T follicular helper cell (primary cell): ENCODE results near the gene WDR6.
A peak's percentile ranks its signal among the peaks of the same experiment; 100 is the strongest.

Experiments
- DNase-seq: peaks from one replicate; pipeline ENCODE4 v3.0.0-alpha.2; 2020; ENCODE audit warnings: low read depth
- total RNA-seq, 2 experiments: gene quantifications; one replicate each; lab custom pipeline; 2026; lab: John Stamatoyannopoulos, UW

Gene WDR6
- 193 to 348 reads per million in 2 experiments for total RNA-seq

- DNase-seq: peak; percentile 95
Measured at GRCh38 chr3:49007068-49007770, at the start of gene WDR6. TSS of gene WDR6 (plus strand) at chr3:49007391. CDS start at chr3:49007432, 41 bp downstream.

- no peak for DNase-seq
Measured at GRCh38 chr3:48960841-48961413, 46.3 kb upstream of the WDR6 start.

- no peak for DNase-seq
Measured at GRCh38 chr3:48962340-48962739, 44.9 kb upstream of the WDR6 start.

- no peak for DNase-seq
Measured at GRCh38 chr3:48962939-48963338, 44.3 kb upstream of the WDR6 start.

GRCh38 chr3:48963591-48963990 is 43.6 kb upstream of the WDR6 start:
- no peak for DNase-seq

- no peak for DNase-seq
Measured at GRCh38 chr3:48966367-48966766, 40.8 kb upstream of the WDR6 start.

- DNase-seq: no peak
Measured at GRCh38 chr3:48966876-48967361, 40.3 kb upstream of the WDR6 start.

GRCh38 chr3:48970586-48970985 is 36.6 kb upstream of the WDR6 start:
- no peak for DNase-seq

- DNase-seq: no peak
Measured at GRCh38 chr3:48974076-48974864, 32.9 kb upstream of the WDR6 start.

GRCh38 chr3:48979451-48979850 is 27.7 kb upstream of the WDR6 start:
- DNase-seq: no peak

- DNase-seq: no peak
Measured at GRCh38 chr3:48980295-48980694, 26.9 kb upstream of the WDR6 start.

GRCh38 chr3:48982016-48982415 is 25.2 kb upstream of the WDR6 start:
- no peak for DNase-seq

GRCh38 chr3:48982686-48983085 is 24.5 kb upstream of the WDR6 start:
- DNase-seq: no peak

- DNase-seq: no peak
Measured at GRCh38 chr3:48983096-48983495, 24.1 kb upstream of the WDR6 start.

- no peak for DNase-seq
Measured at GRCh38 chr3:48984663-48985062, 22.5 kb upstream of the WDR6 start.

GRCh38 chr3:48985831-48986376 is 21.3 kb upstream of the WDR6 start:
- DNase-seq: no peak

GRCh38 chr3:48989126-48989795 is 17.9 kb upstream of the WDR6 start:
- no peak for DNase-seq

GRCh38 chr3:48989796-48990635 is 17.2 kb upstream of the WDR6 start, which contains the start of gene P4HTM:
TSS of gene P4HTM (plus strand) at chr3:48990241. CDS start at chr3:48990257, 16 bp downstream.
- peak; percentile 70 for DNase-seq

- DNase-seq: peak; percentile 17
Measured at GRCh38 chr3:48990636-48991469, 16.3 kb upstream of the WDR6 start.
